Stomach smooth muscle (tissue), 2 donors: ENCODE results near the gene CLIC3.

ENCODE experiments used
- H3K27ac ChIP-seq: one replicate; pipeline ENCODE4 v1.7.0; 2013; ENCODE audit warnings: mild to moderate bottlenecking, low read length, inconsistent platforms
- H3K27me3 ChIP-seq, 2 donors: one replicate each; pipeline ENCODE4 v1.7.0; 2013; ENCODE audit warnings: low read length in 2 of 2; ENCODE audit not compliant: insufficient read depth in 2 of 2, control insufficient read depth in 1 of 2
- H3K36me3 ChIP-seq, 2 donors: one replicate each; pipeline ENCODE4 v1.7.0; 2013; ENCODE audit warnings: low read length in 2 of 2; ENCODE audit not compliant: control insufficient read depth in 2 of 2, insufficient read depth in 2 of 2
- H3K4me1 ChIP-seq: one replicate; pipeline ENCODE4 v1.7.0; 2013; ENCODE audit warnings: low read length; ENCODE audit not compliant: control insufficient read depth, insufficient read depth
- H3K4me3 ChIP-seq, 2 donors: one replicate each; pipeline ENCODE4 v1.7.0; 2013; ENCODE audit warnings: low read length in 2 of 2
- H3K9ac ChIP-seq, 2 donors: one replicate each; pipeline ENCODE4 v1.7.0; 2013; ENCODE audit warnings: low read length in 2 of 2, mild to moderate bottlenecking in 1 of 2
- H3K9me3 ChIP-seq, 2 donors: one replicate each; pipeline ENCODE4 v1.7.0; 2013; ENCODE audit warnings: low read length in 2 of 2; ENCODE audit not compliant: control insufficient read depth in 2 of 2
- donor health status: healthy.
- donor health status: Pancreatic carcinoma.

CLIC3 gene

DNA sequence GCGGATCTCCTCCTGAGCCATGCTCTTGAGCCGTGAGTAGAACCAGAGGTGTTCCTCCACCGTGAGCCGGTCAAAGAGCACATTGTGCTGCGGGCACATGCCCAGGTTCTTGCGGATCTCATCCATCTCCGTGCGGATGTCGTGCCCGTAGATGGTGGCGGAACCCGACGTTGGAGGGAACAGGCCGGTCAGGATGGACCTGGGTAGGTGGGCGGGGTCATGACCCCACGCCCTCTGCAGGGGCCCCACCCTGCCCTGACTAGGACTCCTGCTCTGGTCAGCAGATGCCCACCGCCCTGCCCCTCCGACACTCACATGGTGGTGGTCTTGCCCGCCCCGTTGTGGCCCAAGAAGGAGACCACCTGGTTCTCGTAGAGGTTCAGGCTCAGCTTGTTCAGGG is 19.6 kb upstream of the CLIC3 start:
- Histone ChIP-seq H3K27me3 (no peaks in the 10 kb centered on the region), H3K4me1 (no peaks in the 10 kb centered on the region), H3K36me3 (peaks cover 4 to 9% of the 10 kb centered on the region in 2 donors), H3K9me3 (no peaks in the 10 kb centered on the region), H3K4me3 (no peak overlapping the region), H3K9ac (no peak overlapping the region), H3K27ac (no peak overlapping the region)

DNA sequence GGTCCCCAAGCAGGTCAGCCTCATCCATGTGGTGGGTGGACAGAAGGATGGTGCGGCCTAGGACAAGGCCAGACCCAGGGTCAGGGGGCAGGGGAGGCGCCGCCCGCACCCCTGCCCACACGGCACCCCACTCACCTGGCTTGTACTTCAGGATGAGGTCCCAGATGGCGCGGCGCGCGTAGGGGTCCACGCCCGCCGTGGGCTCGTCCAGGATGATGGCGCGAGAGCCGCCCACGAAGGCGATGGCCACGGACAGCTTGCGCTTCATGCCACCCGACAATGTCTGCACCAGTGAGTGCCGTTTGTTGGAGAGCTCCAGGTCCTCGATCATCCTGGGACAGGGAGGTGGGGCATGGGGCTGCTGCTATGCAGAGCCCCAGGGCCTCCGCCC is 19.2 kb upstream of the CLIC3 start:
- Histone ChIP-seq H3K4me3 (no peak overlapping the region), H3K27ac (no peak overlapping the region), H3K36me3 (peaks cover 4 to 9% of the 10 kb centered on the region in 2 donors), H3K4me1 (no peaks in the 10 kb centered on the region), H3K9ac (no peak overlapping the region), H3K9me3 (no peaks in the 10 kb centered on the region), H3K27me3 (no peaks in the 10 kb centered on the region)

- H3K27me3 ChIP-seq, result no peaks in the 10 kb centered on the region
- H3K27ac ChIP-seq, result no peak overlapping the region
- no peaks in the 10 kb centered on the region for H3K9me3 ChIP-seq
- H3K4me1 ChIP-seq, result no peaks in the 10 kb centered on the region
- H3K36me3 ChIP-seq, result peaks cover 4 to 9% of the 10 kb centered on the region in 2 donors
- no peak overlapping the region for H3K9ac ChIP-seq
- no peak overlapping the region for H3K4me3 ChIP-seq
Observed at GRCh38 chr9:137014776-137015539, 18.6 kb upstream of the CLIC3 start.

- Histone ChIP-seq H3K36me3 (peaks cover 4 to 9% of the 10 kb centered on the region in 2 donors), H3K9me3 (no peaks in the 10 kb centered on the region), H3K27ac (no peak overlapping the region), H3K4me1 (no peaks in the 10 kb centered on the region), H3K27me3 (no peaks in the 10 kb centered on the region), H3K9ac (no peak overlapping the region), H3K4me3 (no peak overlapping the region)
Observed at GRCh38 chr9:137014166-137014565, 17.8 kb upstream of the CLIC3 start.

DNA sequence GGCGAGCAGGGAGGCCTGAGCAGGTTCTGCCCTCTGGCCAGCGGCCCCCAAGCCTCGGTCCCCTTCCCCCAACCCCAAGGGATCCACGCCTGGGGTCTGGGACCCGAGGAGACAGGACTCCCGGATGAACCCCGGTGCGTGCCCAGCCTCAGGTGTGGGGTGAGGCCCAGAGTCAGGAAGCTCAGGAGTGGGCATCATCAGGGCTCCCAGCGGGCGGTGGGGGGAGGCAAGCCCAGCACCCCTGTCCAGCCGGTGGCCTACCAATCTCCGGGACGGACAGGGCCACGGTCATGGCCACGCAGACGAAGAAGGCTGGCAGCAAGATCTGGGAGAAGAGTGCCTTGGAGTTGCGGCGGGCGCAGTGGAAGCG is 17.2 kb upstream of the CLIC3 start:
- H3K9ac ChIP-seq, result no peak overlapping the region
- no peaks in the 10 kb centered on the region for H3K27me3 ChIP-seq
- H3K9me3 ChIP-seq, result no peaks in the 10 kb centered on the region
- no peak overlapping the region for H3K4me3 ChIP-seq
- no peaks in the 10 kb centered on the region for H3K4me1 ChIP-seq
- peaks cover 4 to 9% of the 10 kb centered on the region in 2 donors for H3K36me3 ChIP-seq
- H3K27ac ChIP-seq, result no peak overlapping the region

GRCh38 chr9:137012694-137013570 is 16.6 kb upstream of the CLIC3 start:
- H3K4me3 ChIP-seq, result no peak overlapping the region
- no peak overlapping the region for H3K9ac ChIP-seq
- H3K9me3 ChIP-seq, result no peaks in the 10 kb centered on the region
- H3K4me1 ChIP-seq, result no peaks in the 10 kb centered on the region
- no peaks in the 10 kb centered on the region for H3K27me3 ChIP-seq
- H3K36me3 ChIP-seq, result peaks cover 4 to 9% of the 10 kb centered on the region in 2 donors
- no peak overlapping the region for H3K27ac ChIP-seq

GRCh38 chr9:137011907-137012675 is 15.7 kb upstream of the CLIC3 start:
- Histone ChIP-seq H3K4me1 (peaks cover 2% of the 10 kb centered on the region), H3K27ac (no peak overlapping the region), H3K9me3 (no peaks in the 10 kb centered on the region), H3K4me3 (no peak overlapping the region), H3K9ac (no peak overlapping the region), H3K36me3 (peaks cover 4 to 7% of the 10 kb centered on the region in 2 donors), H3K27me3 (no peaks in the 10 kb centered on the region)

DNA sequence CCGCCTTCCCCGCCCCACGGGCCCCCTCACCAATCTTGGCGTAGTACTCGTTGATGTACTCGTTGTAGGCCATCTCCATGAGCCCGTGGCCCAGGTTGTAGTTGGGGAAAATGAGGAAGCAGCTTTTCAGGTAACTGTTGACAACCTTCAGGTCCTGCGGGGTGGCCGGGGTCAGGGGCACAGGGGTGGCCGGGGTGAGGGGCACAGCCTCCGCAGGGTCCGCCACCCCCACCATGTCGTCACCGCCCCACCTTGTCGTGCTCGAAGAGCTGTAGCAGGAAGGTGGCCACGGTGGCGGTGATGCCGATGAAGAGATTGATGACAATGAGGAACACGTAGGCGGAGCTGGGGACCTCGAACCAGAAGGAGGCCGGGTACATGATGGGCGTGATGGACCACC is 14.8 kb upstream of the CLIC3 start:
- Histone ChIP-seq H3K4me1 (peaks cover 2% of the 10 kb centered on the region), H3K27me3 (no peaks in the 10 kb centered on the region), H3K36me3 (peaks cover 3 to 5% of the 10 kb centered on the region in 2 donors), H3K9ac (no peak overlapping the region), H3K27ac (no peak overlapping the region), H3K9me3 (no peaks in the 10 kb centered on the region), H3K4me3 (no peak overlapping the region)

GRCh38 chr9:137009938-137010732 is 13.8 kb upstream of the CLIC3 start:
- H3K4me1 ChIP-seq, result peaks cover 2% of the 10 kb centered on the region
- peaks cover 0 to 2% of the 10 kb centered on the region in 2 donors for H3K36me3 ChIP-seq
- H3K9me3 ChIP-seq, result no peaks in the 10 kb centered on the region
- H3K27ac ChIP-seq, result no peak overlapping the region
- H3K27me3 ChIP-seq, result no peaks in the 10 kb centered on the region
- no peak overlapping the region for H3K4me3 ChIP-seq
- no peak overlapping the region for H3K9ac ChIP-seq

- Histone ChIP-seq H3K36me3 (no peaks in the 10 kb centered on the region), H3K27me3 (no peaks in the 10 kb centered on the region), H3K9ac (no peak overlapping the region), H3K9me3 (no peaks in the 10 kb centered on the region), H3K4me3 (no peak overlapping the region), H3K27ac (no peak overlapping the region), H3K4me1 (peaks cover 2% of the 10 kb centered on the region)
Observed at GRCh38 chr9:137009217-137009616, 12.8 kb upstream of the CLIC3 start.
